WTC11 (cell line): ENCODE data around the gene EFHD1. TPM values are rescaled to one million over a fixed set of nuclear protein-coding genes. Genes with fewer than 3 reads are reported as not detected.
"Not testable (repeated sequence)": the region's sequence is repeated elsewhere in the genome, so short reads cannot be mapped to it uniquely, and the experiment has no call there.

ENCODE experiments used
- ATAC-seq: fragments of 200-7000 bp; cut with Tn5 transposase; 2 replicates; pipeline ENCODE4 v1.10.0; 2021; ENCODE audit warnings: mild to moderate bottlenecking, moderate library complexity
- CTCF ChIA-PET: fragments of 300-600 bp; sonication (Branson Sonifier 250); formaldehyde crosslinking; loops from one replicate; lab custom pipeline; 2021; ENCODE audit warnings: antibody characterized with exemption; lab: Charles Lee
- POLR2A ChIA-PET: fragments of 350-600 bp; sonication (Branson Sonifier 250); formaldehyde crosslinking; loops from one replicate; lab custom pipeline; 2021; ENCODE audit warnings: antibody characterized with exemption; lab: Charles Lee
- DNase-seq: peaks from one replicate; pipeline ENCODE4 v3.0.0; 2021; ENCODE audit warnings: low spot score
- H3K27ac Mint-ChIP-seq: 2 replicates; pipeline ENCODE4 v1.8.0; 2021; ENCODE audit warnings: mixed read lengths
- H3K27me3 Mint-ChIP-seq: 2 replicates; pipeline ENCODE4 v1.8.0; 2021; ENCODE audit warnings: low read depth, mild to moderate bottlenecking, moderate library complexity, mixed read lengths
- H3K36me3 Mint-ChIP-seq: 2 replicates; pipeline ENCODE4 v1.8.0; 2021; ENCODE audit warnings: mixed read lengths
- H3K4me1 Mint-ChIP-seq: 2 replicates; pipeline ENCODE4 v1.8.0; 2022; ENCODE audit warnings: mixed read lengths
- H3K4me3 Mint-ChIP-seq: 2 replicates; pipeline ENCODE4 v1.8.0; 2021; ENCODE audit warnings: mild to moderate bottlenecking, moderate library complexity, mixed read lengths
- H3K9me3 Mint-ChIP-seq: 2 replicates; pipeline ENCODE4 v1.8.0; 2021; ENCODE audit warnings: mixed read lengths
- ATF1 ChIP-seq: sonication (generic); formaldehyde crosslinking; IDR thresholded peaks from 2 replicates; pipeline ENCODE4 v1.8.1; 2023; ENCODE audit warnings: mild to moderate bottlenecking, moderate library complexity, missing genetic modification reagents
- CREB1 ChIP-seq: sonication (generic); formaldehyde crosslinking; IDR thresholded peaks from 2 replicates; pipeline ENCODE4 v1.8.0; 2023; ENCODE audit warnings: mild to moderate bottlenecking, missing genetic modification reagents
- E2F1 ChIP-seq: sonication (generic); formaldehyde crosslinking; IDR thresholded peaks from 2 replicates; pipeline ENCODE4 v1.8.0; 2022; ENCODE audit warnings: mild to moderate bottlenecking, missing genetic modification reagents
- E2F5 ChIP-seq: sonication (generic); formaldehyde crosslinking; IDR thresholded peaks from 2 replicates; pipeline ENCODE4 v1.8.1; 2022; ENCODE audit warnings: mild to moderate bottlenecking, moderate library complexity, missing genetic modification reagents
- GABPB1 ChIP-seq: sonication (generic); formaldehyde crosslinking; IDR thresholded peaks from 2 replicates; pipeline ENCODE4 v1.8.1; 2023; ENCODE audit warnings: mild to moderate bottlenecking, missing genetic modification reagents
- GTF2I ChIP-seq: fragments of 250-450 bp; sonication (Bioruptor Pico); conservative IDR thresholded peaks from 2 replicates; pipeline ENCODE4 v1.4.0; 2021; ENCODE audit warnings: mild to moderate bottlenecking
- JAZF1 ChIP-seq: fragments of 250-450 bp; sonication (Bioruptor Pico); IDR thresholded peaks from 2 replicates; pipeline ENCODE4 v1.9.0; 2021; ENCODE audit warnings: moderate library complexity, mild to moderate bottlenecking, inconsistent platforms
- MAX ChIP-seq: sonication (generic); formaldehyde crosslinking; IDR thresholded peaks from 2 replicates; pipeline ENCODE4 v1.8.0; 2022; ENCODE audit warnings: mild to moderate bottlenecking, missing genetic modification reagents
- NFATC4 ChIP-seq: fragments of 250-450 bp; sonication (Bioruptor Pico); IDR thresholded peaks from 2 replicates; pipeline ENCODE4 v1.9.0; 2021; ENCODE audit warnings: mild to moderate bottlenecking
- OVOL2 ChIP-seq: fragments of 250-450 bp; sonication (Bioruptor Pico); IDR thresholded peaks from 2 replicates; pipeline ENCODE4 v1.9.0; 2021; ENCODE audit warnings: mild to moderate bottlenecking, borderline replicate concordance
- RORB ChIP-seq: fragments of 250-450 bp; sonication (Bioruptor Pico); IDR thresholded peaks from 2 replicates; pipeline ENCODE4 v1.9.0; 2021; ENCODE audit warnings: mild to moderate bottlenecking
- STAT6 ChIP-seq: sonication (generic); formaldehyde crosslinking; conservative IDR thresholded peaks from 2 replicates; pipeline ENCODE4 v1.8.1; 2023; ENCODE audit warnings: mild to moderate bottlenecking, low read depth, missing genetic modification reagents, moderate library complexity
- TCF7 ChIP-seq: sonication (generic); formaldehyde crosslinking; IDR thresholded peaks from 2 replicates; pipeline ENCODE4 v1.8.0; 2022; ENCODE audit warnings: mild to moderate bottlenecking, low read depth, missing genetic modification reagents, moderate library complexity
- USF2 ChIP-seq: sonication (generic); formaldehyde crosslinking; IDR thresholded peaks from 2 replicates; pipeline ENCODE4 v1.8.1; 2023; ENCODE audit warnings: mild to moderate bottlenecking, missing genetic modification reagents, moderate library complexity
- ZNF281 ChIP-seq: sonication (generic); formaldehyde crosslinking; IDR thresholded peaks from 2 replicates; pipeline ENCODE4 v1.8.0; 2023; ENCODE audit warnings: mild to moderate bottlenecking, missing genetic modification reagents
- total RNA-seq: library from RNA; stranded (reverse); gene quantifications from 3 replicates; pipeline ENCODE4 v1.2.3, GENCODE V29; 2021

The EFHD1 gene
- total RNA-seq, 1 experiment from 2014 or later = 6.1 TPM

GRCh38 chr2:232634206-232635150, 1.1 kb downstream of the EFHD1 start:
- CTCF ChIA-PET = interaction anchor here (0.5 to 2.1 kb wide), 7 partner anchors 11 to 394 kb away, joined by 3 to 14 read pairs (median 4); no protein-coding TSS in a partner anchor
- no peaks in the 10 kb centered on the region for H3K36me3 Mint-ChIP-seq
- peak; percentile 11 for ATAC-seq
- DNase-seq = peak; percentile 42
- no peak for TF ChIP-seq TCF7 (CRISPR knock-in tag)
- TF ChIP-seq GTF2I (CRISPR knock-in tag) = peak; percentile 96
- TF ChIP-seq STAT6 = no peak
- TF ChIP-seq, all 79 proteins: peak for 1
- peak overlapping the region; percentile 68 for H3K4me3 Mint-ChIP-seq
- no peaks in the 10 kb centered on the region for H3K9me3 Mint-ChIP-seq
- no peak overlapping the region for H3K27ac Mint-ChIP-seq
- POLR2A ChIA-PET = no interaction called here
- H3K27me3 Mint-ChIP-seq = peaks cover 74% of the 10 kb centered on the region
- 0 out of 2 replicates have a peak, but pooled peaks cover 3% of the 10 kb centered on the region for H3K4me1 Mint-ChIP-seq

GRCh38 chr2:232635376-232635775, 2.0 kb downstream of the EFHD1 start:
- H3K27ac Mint-ChIP-seq, CTCF ChIA-PET, POLR2A ChIA-PET, ATAC-seq, DNase-seq, H3K9me3 Mint-ChIP-seq, H3K36me3 Mint-ChIP-seq, H3K4me1 Mint-ChIP-seq: not testable (repeated sequence)
- Mint-ChIP-seq H3K27me3 (peaks cover 73% of the 10 kb centered on the region), H3K4me3 (peak overlapping the region; percentile 68)

GRCh38 chr2:232635820-232636219, 2.4 kb downstream of the EFHD1 start:
- Mint-ChIP-seq H3K36me3 (no peaks in the 10 kb centered on the region), H3K4me3 (no peak overlapping the region), H3K27ac (no peak overlapping the region), H3K27me3 (peaks cover 71% of the 10 kb centered on the region), H3K9me3 (no peaks in the 10 kb centered on the region), H3K4me1 (0 out of 2 replicates have a peak, but pooled peaks cover 3% of the 10 kb centered on the region)
- POLR2A ChIA-PET = interaction anchor here (0.5 kb wide), 1 partner anchor 9 kb away, joined by 3 read pairs; no protein-coding TSS in a partner anchor
- TF ChIP-seq E2F1 (no peak), MAX (CRISPR knock-in tag) (no peak), NFATC4 (CRISPR knock-in tag) (no peak), OVOL2 (no peak), USF2 (CRISPR knock-in tag) (no peak), ATF1 (no peak), JAZF1 (CRISPR knock-in tag) (no peak), TCF7 (CRISPR knock-in tag) (no peak), STAT6 (no peak), CREB1 (no peak), E2F5 (CRISPR knock-in tag) (no peak), ZNF281 (CRISPR knock-in tag) (no peak), RORB (CRISPR knock-in tag) (no peak), GABPB1 (CRISPR knock-in tag) (no peak)
- CTCF ChIA-PET = no interaction called here
- DNase-seq = no peak
- no peak for ATAC-seq
